Measurements from ENCODE around the gene SPATA31E1.
"Not testable (repeated sequence)": the region's sequence is repeated elsewhere in the genome, so short reads cannot be mapped to it uniquely, and the experiment has no call there.

SPATA31E1 gene

DNA sequence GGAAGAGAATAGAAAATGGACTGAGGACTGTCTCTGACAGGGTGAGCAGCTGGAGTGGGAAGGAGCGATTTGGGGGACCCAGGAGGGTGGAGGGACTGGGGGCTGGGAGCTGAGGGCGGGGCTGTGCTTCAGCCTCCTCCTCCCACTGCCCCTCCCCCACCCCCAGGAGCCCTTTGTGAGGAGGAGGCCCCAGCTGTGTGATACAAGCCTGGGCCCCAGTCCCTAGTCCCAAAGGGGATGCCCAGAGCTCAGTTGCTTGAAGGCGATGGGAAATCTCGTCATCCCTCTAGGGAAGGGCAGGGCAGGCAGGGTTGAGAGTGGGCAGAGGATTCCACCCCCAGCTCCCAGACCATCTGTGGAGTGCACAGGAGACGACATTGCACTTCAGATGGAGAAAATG lies at the start of gene SPATA31E1:
TSS of gene SPATA31E1 (plus strand) at position 251 of the 400 bp plus-strand sequence. CDS start at position 266, 15 bp downstream.
- no peak for DNase-seq

GRCh38 chr9:87834357-87834756 lies 48.3 kb upstream of the SPATA31E1 start:
- no peak for DNase-seq

- no peak for DNase-seq
These were observed 46.1 kb upstream of the SPATA31E1 start for GRCh38 chr9:87836536-87836935.

DNA sequence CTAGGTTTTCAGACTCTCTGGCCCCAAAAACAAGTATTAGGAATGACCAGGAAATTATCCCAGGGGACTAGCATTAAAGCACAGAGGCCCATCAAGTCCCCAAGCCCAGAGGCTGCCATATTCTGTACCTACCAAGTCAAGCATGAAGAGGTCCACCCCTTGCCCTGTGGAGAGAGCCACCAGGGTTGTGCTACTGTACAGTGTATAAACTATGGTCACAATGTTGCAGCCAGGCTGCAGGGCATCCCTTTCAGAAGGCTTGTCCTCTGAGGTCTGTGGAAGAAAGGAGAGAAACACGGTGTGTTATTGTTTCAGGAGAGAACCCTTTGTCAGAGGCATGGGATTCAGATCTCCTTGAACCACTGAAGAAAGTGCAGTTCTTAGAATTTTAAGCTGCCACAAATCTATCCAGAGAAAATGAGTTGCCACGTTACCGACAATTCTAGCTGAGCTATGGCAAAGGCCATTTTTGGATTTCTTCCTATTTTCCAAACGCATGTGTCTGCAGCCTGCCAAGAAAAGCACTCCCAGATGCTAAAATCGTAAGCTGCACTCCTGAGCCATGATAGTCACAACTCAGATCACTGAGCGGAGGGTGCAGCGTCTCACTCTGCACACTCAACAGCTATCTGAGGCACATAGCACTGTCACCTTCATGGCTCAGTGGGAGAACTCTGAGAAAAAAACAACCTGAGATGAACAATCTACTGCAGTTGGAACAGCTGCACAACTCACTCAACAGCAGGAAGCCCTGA lies 45.5 kb upstream of the SPATA31E1 start:
- DNase-seq: no peak

DNA sequence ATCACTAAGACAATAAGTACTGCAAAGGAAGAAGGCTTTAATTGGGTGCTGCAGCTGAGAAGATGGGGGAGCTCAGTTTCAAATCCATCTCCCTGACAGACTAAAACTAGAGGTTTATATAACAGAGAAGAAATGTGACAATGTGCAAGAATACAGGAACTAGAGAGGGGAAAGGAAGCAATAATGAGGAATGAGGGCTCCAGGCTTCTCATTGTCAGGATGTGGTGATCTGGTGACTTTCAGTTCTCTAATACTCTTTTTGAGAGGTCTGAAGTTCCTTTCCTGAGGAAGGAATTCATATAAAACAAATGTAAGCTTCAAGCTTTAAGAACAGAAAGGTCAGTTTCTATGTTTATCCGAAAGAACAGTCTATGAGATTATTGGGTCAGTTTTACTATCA lies 42.5 kb upstream of the SPATA31E1 start:
- DNase-seq: no peak

DNA sequence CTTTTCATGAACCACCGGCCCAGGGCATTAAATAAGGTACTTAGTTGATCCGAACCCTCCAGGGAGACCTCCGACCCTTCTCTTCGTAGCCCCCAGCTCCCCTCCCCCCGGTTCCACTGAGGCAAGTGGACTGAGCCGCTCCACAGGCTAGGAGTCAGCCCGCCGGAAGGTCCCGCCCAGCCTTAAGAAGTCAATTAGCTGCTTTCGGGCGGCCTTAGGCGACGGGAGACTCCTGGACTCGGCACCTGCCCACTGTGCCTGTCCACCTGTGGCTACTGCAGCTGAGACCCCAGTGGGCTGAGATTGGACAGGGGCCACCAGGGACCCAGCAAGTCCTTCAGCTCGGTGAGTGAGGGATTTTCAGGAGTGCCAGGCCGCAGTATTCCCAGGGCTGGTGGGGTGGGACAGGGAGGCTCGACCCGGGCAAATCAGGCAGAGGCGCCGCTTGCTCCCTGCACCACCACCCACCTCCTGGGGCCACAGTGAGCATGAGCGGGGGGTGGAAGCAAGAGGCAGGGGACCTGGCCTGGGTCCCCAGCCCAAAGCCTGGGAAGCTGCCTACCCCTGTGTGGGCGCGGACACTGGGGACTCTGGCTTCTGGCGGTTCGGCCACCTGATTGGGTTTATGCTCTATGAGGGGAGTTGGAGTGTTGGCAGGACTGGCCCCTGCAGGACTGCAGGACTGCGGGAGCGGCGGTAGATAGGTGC lies 39.6 kb upstream of the SPATA31E1 start:
- no peak for DNase-seq

DNA sequence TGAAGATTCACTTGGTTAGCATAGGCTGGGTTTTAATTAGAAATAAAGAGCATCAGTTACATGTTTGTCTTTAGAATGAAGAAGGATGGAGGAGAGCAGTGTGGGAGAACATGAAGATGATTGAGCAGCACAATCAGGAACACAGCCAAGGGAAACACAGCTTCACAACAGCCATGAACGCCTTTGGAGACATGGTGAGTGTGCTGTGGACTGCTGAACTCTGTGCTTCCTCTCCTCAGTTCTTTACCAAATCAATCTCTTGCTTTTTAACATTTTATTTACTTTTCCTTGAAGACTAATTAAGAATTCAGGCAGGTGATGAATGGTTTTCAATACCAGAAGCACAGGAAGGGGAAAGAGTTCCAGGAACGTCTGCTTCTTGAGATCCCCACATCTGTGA lies 38.2 kb upstream of the SPATA31E1 start:
- no peak for DNase-seq

- not testable (repeated sequence) for DNase-seq
These were observed 34.9 kb upstream of the SPATA31E1 start for GRCh38 chr9:87847817-87848216.

DNA sequence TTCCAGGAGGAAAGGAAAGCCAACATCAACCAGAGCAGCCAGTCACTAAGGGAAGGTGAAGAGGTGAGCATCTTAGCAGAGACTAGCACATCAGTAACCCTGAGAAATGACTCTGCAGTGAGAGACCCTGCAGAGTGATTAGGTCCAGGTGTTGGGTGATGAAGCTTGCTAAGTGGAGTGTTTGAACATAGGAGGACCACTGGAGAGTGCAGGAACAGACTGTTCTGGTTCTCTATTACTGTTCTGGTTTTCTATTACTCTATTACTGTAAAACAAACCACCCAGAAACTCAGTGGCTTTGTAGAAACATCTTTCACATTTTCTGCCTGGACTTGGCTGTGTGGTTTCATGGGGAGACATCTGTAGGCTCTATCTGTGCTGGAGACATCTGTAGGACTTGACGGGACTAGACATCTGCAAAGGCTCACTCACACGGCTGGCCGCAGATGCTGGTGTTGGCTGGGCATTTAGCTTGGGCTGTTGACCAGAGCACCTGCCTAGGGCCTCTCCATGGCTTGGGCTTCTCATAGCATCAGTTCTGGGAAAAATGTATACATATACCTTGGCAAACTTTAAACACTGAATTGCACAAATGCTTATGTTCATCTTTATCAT lies 33.4 kb upstream of the SPATA31E1 start:
- DNase-seq: no peak

DNA sequence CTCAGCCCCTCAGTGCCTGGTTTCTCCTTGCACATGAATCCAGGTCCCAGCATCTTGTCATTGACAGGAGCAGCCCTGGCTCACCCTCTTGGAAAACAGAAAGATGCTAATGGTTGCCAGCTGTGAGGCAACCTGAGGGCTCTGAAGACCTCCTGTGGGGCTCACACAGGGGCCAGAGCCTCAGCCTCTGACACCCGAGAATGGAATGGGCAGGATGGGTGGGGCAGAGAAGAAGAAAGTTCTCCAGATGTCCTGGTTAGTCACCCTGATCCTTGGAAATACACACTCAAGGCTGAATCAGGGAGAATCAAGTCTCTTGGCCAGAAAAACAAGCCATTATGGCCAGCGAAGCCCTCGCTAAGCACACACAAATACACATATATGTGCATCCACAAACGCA lies 32.3 kb upstream of the SPATA31E1 start:
- DNase-seq: no peak

- not testable (repeated sequence) for DNase-seq
These were observed 31.5 kb upstream of the SPATA31E1 start for GRCh38 chr9:87851186-87851585.

- DNase-seq: no peak
These were observed 29.4 kb upstream of the SPATA31E1 start for GRCh38 chr9:87853302-87853701.

DNA sequence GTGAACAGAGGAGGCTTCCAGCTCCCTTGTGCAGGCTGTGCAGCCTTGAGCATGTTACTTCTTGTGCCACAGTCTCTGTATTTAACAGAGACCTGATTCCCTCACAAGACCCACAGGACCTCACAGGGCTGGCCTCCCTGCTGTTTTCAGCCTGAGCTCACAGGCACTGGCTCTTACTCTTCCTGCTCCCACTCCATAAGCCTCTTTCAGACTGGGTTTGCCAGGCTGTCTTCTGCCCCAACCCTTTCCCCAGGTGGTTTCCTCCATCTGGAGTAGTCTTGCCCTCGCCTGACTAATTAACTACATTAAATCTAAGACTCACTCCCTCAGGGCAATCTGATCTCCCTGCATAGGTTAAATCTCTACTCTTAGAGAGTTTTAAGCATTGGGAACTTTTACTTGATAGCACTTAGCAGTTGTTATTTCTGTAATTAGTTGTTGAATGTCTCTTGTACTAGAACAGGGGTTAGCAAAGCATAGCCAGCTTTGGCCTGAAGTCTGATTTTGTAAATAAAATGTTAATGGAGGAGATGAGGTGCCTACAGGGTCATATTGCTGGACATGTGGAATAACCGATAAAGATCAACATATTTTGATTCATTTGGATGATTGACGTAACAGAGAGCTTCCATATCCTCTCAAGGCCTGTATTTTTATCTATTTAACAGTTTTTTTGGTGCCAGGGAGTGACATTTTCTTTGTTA lies 28.6 kb upstream of the SPATA31E1 start:
- DNase-seq: no peak

DNA sequence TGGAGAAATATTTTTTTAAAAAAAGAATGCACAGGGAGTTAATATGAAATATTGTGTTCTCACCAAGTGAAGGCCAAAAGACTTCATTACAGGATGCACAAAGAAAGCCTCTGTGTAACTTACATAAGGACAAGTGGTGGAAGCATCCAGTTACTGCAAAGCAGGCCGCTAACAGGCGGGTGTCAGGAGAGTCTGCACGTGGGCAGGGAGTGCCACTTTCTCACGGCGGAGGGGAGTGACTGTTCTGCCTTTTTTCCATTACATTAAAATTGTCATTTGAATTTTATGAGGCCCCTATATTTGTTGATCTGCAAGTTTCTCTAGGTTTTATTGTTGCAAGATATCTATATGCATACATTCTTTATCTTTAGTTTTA lies 28.1 kb upstream of the SPATA31E1 start:
- DNase-seq: no peak

DNA sequence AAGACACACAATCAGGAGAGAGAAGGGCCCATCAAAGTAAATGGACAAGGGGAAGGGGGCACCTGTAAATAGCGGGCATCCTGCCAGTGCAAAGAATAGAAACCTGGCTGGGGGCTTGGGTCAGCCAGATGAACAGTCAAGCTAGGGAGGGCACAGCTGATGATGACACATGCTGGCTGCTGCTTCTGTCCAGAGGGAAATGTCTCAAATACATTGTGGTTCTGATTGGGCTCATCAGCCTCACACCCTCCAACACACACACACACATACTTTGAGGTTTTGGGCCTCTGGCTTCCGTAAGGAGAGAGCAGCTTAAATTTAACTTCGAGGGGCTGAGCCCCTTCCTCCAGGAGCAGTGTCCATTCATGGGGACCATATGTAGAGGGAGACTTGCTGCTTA lies 27.6 kb upstream of the SPATA31E1 start:
- no peak for DNase-seq

GRCh38 chr9:87857141-87857947 lies 25.3 kb upstream of the SPATA31E1 start:
- DNase-seq: no peak

- DNase-seq: no peak
These were observed 24.7 kb upstream of the SPATA31E1 start for GRCh38 chr9:87857948-87858335.

DNA sequence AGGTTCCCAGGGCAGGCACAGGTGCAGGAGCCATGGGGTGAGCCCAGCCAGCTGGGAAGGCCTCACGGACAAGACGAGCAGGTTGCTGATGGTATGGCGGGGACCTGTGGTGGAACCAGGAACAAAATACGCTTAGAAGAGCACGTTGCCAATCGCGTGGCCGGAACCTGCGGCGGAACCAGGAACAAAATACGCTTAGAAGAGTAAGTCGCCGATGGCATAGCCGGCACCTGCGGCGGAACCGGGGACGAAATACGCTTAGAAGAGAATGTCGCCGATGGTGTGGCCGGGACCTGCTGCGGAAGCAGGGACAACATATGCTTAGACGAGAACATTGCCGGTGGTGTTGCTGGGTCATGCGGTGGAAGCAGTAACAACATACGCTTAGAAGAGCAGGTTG lies 23.5 kb upstream of the SPATA31E1 start:
- DNase-seq: no peak

- DNase-seq: no peak
These were observed 22.9 kb upstream of the SPATA31E1 start for GRCh38 chr9:87859786-87860185.

DNA sequence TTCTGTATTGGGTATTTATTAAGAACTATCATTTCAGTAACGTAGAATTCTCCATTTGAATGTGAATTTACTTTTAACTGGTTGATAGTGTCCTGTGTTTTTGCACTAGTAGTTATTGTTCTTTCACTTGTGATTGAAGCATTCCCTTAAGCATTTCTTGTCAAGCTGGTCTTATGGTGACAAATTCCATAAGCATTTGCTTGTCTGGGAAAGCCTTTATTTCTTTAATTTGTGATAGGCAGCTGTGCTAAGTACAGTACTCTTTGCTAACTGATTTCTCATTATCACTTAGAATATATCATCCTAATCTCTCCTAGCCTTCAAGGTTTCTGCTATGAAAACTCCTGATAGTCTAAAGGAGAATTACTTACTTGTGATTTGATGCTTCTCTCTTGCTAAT lies 21.3 kb upstream of the SPATA31E1 start:
- no peak for DNase-seq

DNA sequence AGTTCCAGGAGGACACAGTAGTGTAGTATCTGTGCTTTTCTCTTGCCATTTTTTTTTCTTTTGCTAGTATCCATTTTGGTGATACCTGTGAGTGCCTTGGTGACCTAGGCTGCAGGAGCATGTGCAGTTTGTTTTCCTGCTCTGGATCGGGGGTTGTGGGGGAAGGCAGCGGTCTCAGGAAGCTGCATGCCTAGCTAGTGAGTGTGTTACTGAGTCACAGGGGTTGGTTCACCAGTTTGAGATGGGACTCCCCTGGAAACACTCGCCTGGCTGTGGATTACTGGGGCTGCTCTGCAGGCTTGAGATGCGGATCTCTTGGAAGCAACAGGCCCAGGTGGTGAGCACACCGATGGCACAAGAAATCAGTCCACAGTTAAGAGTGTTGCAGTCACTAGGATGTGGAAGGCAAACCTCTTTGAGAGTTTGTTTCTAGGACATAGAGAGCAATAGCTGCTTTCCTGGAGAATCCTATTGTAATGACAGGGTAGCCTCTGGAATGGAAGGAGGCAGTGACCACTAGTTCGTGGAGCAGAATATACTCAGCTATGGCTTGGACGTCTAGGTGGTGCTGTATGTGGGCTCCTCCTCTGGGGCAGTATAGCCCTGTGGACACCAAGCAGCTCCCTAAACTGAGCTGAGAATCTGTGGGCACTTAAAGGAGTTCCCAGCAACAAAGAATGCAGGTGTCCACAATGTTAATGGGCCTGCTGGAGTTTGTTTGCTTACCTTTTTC lies 20.0 kb upstream of the SPATA31E1 start:
- DNase-seq: no peak

Measured in NCI-H510A treated with DMSO at 0.1 percent for 48 hours (cell line).